A549 treated with GW870086 at 1 μM for 4 hours (cell line): Measurements from ENCODE around the gene SLC8A3. TPM values are rescaled to one million over a fixed set of nuclear protein-coding genes. Genes with fewer than 3 reads are reported as not detected.

ENCODE experiments used
- total RNA-seq: library from RNA; stranded (reverse); fragments of 200-300 nt; extraction: Qiagen RNA extraction; gene quantifications from 5 replicates; pipeline ENCODE4 v1.2.3, GENCODE V29; 2022; ENCODE audit warnings: low read depth

Gene SLC8A3, protein sequence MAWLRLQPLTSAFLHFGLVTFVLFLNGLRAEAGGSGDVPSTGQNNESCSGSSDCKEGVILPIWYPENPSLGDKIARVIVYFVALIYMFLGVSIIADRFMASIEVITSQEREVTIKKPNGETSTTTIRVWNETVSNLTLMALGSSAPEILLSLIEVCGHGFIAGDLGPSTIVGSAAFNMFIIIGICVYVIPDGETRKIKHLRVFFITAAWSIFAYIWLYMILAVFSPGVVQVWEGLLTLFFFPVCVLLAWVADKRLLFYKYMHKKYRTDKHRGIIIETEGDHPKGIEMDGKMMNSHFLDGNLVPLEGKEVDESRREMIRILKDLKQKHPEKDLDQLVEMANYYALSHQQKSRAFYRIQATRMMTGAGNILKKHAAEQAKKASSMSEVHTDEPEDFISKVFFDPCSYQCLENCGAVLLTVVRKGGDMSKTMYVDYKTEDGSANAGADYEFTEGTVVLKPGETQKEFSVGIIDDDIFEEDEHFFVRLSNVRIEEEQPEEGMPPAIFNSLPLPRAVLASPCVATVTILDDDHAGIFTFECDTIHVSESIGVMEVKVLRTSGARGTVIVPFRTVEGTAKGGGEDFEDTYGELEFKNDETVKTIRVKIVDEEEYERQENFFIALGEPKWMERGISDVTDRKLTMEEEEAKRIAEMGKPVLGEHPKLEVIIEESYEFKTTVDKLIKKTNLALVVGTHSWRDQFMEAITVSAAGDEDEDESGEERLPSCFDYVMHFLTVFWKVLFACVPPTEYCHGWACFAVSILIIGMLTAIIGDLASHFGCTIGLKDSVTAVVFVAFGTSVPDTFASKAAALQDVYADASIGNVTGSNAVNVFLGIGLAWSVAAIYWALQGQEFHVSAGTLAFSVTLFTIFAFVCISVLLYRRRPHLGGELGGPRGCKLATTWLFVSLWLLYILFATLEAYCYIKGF
- not detected in 5 replicates for total RNA-seq

GRCh38 chr14:70188659-70189455, at the start of gene SLC8A3:
Gene SLC8A3 (minus strand): TSS chr14:70188951. CDS start chr14:70168422, 20,529 bp downstream.

Other genes starting within 250 kb of the SLC8A3 start
- 57.0 to 71.2 TPM (median 61.6 TPM) in 5 replicates for gene COX16, start 170.7 kb upstream of the SLC8A3 start, total RNA-seq
- gene SYNJ2BP, start 228.1 kb upstream of the SLC8A3 start, total RNA-seq = 8.9 to 11.1 TPM (median 10.5 TPM) in 5 replicates